Loucy (cell line): ENCODE results near the gene TACC2.

ENCODE experiments used
- EZH2phosphoT487 ChIP-seq: fragments of 200-600 bp; IDR thresholded peaks from 2 replicates; pipeline ENCODE4 v1.6.1; 2018; ENCODE audit warnings: antibody characterized with exemption, mild to moderate bottlenecking, moderate library complexity, borderline replicate concordance
- TF ChIP-seq, protein P1 (sequence below): fragments of 200-600 bp; sonication (generic); conservative IDR thresholded peaks from 2 replicates; pipeline ENCODE4 v1.5.1; 2014; ENCODE audit warnings: mild to moderate bottlenecking, antibody characterized with exemption, low read length

DNA sequence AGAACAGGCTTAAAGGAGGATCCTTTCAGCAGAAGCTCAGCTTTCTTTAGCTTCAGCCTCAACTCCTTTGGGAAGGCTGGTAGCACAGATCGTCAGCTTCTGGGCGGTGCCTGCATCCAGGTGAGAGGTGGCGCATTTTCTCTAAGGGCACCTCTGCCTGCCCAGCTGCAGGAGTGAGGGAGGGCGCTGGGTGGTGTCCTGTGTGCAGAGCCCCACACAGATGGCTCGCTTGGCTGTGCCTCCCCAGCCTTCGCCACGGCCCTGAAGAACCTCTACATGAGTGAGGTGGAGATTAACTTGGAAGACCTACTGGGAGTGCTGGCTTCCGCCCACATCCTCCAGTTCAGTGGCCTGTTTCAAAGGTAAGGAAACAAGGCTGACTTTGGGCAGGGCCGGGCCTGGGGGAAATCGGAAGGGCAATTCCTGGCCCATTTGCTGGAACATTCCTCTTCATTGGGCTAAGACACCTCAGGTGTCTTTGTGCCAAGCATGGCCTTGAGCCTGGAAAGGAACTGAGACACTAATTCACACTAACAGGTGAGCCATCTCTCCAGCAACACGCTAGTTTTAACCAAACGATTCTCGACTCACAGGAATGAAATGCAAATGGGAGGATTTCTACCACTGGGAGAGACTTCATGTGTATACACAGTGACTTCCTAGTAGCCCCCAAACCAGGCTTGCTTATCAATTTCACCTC lies 302.0 kb downstream of the TACC2 start:
- TF ChIP-seq, protein P1, sequence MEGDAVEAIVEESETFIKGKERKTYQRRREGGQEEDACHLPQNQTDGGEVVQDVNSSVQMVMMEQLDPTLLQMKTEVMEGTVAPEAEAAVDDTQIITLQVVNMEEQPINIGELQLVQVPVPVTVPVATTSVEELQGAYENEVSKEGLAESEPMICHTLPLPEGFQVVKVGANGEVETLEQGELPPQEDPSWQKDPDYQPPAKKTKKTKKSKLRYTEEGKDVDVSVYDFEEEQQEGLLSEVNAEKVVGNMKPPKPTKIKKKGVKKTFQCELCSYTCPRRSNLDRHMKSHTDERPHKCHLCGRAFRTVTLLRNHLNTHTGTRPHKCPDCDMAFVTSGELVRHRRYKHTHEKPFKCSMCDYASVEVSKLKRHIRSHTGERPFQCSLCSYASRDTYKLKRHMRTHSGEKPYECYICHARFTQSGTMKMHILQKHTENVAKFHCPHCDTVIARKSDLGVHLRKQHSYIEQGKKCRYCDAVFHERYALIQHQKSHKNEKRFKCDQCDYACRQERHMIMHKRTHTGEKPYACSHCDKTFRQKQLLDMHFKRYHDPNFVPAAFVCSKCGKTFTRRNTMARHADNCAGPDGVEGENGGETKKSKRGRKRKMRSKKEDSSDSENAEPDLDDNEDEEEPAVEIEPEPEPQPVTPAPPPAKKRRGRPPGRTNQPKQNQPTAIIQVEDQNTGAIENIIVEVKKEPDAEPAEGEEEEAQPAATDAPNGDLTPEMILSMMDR = no peak
- TF ChIP-seq EZH2phosphoT487 = no peak
